CD4-positive, alpha-beta T cell treated with Interleukin-4 for 1 hour (primary cell): ENCODE data around the gene CTSF.

ENCODE experiments used
- DNase-seq, 2 donors: peaks; one replicate each; pipeline ENCODE4 v3.0.0-alpha.2; 2020 to 2022

The CTSF gene

DNA sequence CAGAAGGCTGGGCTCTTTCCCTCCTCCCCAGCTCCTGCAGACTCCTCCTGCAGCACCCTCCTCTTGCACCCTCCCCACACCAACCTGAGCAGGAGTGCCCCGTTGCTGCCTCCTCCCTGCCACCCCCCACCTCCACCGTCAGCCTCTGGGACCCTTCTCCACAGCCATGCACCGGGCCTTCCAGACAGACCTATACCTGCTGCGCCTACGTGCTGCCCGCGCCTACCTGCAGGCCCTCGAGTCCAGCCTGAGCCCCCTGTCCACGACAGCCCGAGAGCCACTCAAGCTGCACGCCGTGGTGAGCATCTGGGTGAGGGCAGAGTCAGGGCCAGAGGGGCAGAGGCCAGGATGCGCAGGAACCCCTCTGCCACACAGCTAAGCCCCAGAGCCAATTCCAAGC lies 38.8 kb downstream of the CTSF start:
- DNase-seq, result no peak

DNA sequence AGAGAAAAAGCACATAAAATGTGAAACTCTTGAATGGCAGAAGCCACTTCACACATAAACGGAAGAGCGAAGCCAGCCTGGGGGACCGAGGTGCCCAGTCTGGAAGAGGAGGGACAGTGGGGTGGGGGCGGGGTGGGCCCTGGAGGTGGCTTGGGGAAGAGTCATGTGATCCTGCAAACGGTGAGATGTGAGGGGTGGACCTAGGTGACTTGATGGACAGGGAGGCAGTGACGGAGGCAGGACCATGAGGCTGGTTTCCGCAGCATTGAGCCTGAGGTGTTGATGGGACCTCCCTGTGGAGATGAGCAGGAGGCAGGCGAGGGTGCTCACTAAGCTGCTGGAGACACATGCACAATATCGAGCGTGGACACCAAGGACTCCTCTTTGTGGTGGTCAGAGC lies 39.3 kb downstream of the CTSF start:
- DNase-seq, result no peak

DNA sequence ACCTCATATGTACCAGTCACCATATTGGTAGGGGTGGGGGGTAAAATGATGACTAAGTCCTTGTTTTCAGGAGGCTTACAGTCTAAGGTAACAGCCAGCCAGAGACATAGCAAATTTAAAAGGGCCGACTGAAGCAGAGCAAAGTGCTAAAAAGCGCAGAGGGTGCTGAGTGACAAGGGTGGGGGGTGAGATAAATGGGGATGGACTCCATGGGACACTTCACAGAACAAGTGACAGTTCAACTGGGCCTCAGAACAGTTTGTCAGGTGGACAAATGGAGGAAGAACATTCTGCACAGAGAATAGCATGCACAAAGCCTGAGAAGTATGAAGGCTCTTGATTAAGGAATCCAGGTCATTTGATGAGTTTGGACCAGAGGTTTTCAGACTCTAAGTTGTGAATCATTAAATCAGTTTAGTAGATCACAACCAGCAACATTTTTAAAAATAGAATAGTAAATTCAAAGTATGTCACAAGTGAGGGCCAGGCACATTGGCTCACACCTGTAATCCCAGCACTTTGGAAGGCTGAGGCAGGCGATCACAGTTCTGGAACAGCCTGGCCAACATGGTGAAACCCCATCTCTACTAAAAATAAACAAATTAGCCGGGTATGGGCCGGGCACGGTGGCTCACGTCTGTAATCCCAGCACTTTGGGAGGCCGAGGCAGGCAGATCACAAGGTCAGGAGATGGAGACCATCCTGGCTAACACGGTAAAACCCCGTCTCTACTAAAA lies 43.9 kb downstream of the CTSF start:
- no peak for DNase-seq

DNA sequence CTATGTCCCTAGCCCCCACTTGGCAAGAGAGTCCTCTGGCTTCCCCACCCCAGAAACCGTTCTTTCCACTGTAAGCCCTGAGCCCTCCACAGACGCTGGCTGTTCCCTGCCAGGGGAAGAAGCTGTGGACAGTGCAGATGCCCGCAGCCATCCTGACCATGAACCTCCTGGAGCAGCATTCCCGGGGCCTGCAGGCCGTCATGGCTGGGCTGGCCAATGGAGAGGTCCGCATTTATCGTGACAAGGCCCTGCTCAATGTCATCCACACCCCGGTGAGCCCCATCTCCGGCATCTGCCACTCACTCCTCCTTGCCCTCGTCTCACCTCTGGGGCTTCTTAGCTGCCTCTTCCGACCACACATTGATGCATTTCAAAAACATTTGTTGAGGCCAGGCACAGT lies 44.8 kb downstream of the CTSF start:
- no peak for DNase-seq
